HG03045 (cell line): ENCODE data around the gene EFCAB8.
"Not testable (repeated sequence)": the region's sequence is repeated elsewhere in the genome, so short reads cannot be mapped to it uniquely, and the experiment has no call there.

Experiments
- ATAC-seq: cut with Tn5 transposase; IDR thresholded peaks from one replicate; pipeline ENCODE4 v1.9.1; 2021; ENCODE audit warnings: mild to moderate bottlenecking, moderate library complexity; ENCODE audit not compliant: unreplicated experiment

Gene EFCAB8

DNA sequence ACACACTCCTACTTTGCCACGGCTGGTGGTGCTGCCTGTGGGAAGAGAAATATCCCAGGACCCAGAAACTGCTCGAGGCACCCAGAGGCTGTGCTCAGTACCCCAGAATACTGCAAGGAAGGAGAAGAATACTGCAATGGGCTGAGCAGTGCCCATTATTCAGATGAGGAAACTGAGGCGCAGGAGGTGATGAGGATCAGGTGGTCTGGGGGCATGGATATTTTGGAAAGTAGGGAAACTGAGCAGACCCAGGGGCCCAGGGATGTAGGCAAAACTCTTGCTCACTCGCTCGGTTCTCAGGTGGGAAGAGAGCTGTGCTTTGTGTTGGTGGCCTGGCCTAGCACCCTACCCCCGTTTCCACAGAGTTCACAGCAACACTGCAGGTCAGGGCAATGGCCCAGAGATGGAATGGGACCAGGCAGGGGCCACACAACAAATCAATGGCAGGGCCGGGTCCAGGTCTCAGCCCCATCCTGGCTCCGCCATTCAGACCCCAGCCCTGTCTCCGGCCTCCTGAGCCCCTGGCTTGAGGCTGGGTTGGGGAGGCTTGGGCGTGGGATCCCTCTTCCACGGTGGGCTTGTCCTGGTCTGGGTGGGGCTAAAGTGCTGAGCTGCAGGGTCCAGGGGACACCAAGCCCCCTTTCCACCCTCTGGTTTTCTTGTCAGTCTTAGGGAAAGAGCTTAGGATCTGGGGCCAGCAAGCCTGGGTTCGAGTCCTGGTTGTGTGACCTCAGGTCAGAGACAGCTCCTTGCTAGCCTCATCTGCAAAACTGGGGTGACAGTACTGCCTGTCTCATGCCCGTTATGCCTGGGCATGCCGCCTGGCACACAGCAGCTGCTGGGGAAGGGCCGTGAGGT, 111.6 kb downstream of the EFCAB8 start:
- ATAC-seq = no peak

DNA sequence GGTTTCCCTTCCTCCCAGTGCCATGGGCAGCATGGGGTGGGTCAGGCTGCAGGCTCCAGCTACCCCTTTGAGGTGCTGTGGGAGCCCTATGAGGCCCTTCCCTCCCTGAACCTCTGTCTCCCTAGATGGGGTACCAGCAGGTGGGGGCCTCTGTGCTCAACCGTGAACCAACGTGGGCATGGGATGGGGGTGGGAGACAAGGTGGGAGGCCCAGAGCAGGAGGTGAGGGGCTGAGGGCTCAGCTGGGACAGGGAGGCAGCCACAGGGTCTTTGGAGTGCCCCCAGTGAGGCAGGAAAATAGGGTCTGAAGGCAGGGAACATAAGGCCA, 112.2 kb downstream of the EFCAB8 start:
- no peak for ATAC-seq

DNA sequence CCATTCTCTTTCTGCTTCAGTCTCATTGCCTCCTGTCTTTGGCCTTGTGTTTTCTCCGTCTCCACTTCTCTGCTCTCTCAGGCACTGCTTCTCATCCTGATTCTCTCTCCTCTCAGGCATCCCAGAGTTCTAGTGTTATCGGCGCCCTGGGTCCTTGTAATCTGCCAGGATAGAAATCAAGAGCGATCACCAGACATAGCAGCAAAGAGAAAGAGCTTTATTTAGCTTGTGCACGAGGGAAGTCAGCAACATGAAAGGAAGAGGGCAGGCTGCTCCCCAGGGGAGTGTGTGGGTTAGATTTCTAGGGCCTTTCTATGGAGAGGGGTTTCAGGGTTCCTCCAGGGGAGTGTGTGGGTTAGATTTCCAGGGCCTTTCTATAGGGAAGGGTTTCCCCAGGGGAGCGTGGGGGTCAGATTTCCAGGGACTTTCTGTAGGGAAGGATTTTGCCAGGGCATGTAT, 113.0 kb downstream of the EFCAB8 start:
- no peak for ATAC-seq

DNA sequence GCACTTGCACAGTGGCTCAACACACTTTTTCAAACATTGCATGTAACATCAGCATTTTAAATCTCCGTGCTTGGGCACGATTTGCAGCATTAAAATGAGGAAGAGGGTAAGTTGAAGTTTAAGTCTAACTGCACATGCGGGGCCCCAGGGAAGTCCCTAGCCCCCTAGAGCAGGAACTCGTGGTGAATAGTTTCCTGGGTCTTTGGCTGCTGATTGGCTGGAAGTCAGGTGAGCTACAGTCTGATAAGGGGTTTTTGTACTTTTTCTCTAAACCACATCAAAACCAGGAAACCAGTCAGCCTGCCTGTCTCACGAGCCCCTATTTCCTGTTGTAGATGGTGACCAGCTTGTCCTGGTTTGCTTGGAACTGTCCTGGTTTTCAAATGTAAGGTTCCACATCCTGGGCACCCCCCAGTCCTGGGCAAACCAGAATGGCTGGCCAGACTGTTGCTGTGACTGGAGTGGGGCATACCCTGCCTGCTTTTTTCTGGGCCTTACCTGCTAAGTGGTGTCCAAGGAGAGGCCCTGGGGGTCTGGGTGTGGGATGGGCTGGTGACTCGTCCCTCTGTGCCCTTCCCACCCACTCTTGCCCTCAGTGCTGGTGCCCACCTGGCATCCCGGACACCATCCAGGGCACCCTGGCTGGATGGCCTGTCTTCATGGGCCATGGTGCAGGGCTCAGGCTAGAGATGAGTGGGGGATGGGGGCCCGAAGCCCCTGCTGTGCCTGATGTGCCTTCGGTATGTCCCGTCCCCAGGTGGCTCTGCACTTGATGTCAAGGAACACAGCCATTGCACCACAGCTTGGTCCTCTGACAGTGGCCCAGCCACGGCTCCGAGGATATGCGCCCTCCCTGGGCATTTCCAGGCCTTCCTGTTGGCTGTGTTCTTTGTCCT, 113.7 kb downstream of the EFCAB8 start:
- ATAC-seq = no peak

DNA sequence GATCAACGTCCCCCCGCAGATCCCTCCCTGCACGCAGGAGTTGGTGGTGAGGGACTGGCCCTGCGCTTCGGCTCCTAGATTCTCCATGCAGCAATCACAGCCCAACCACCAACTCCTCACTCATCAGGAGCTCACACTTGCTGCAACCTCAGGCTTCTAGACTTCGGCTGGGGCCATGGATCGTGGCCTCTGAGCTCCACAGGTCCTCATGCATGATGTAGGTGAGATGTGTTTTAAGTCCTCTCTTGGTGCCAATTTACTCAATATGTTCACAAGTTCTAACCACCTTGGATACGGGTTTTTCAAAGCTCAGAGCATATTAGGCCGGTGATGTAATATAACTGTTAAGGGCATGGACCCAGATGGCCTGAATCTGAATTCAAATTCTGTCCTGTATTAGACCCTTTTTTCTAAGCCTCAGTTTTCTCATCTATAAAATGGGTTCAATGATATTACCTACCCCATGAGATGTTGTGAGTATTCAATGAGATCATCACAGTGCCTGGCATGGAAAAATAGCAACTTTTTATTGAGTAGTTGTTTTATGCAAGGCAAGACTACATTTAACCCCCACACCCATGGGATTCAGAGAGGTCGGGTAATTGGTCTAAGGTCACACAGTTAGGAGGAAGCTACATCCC, 114.5 kb downstream of the EFCAB8 start:
- ATAC-seq = no peak

DNA sequence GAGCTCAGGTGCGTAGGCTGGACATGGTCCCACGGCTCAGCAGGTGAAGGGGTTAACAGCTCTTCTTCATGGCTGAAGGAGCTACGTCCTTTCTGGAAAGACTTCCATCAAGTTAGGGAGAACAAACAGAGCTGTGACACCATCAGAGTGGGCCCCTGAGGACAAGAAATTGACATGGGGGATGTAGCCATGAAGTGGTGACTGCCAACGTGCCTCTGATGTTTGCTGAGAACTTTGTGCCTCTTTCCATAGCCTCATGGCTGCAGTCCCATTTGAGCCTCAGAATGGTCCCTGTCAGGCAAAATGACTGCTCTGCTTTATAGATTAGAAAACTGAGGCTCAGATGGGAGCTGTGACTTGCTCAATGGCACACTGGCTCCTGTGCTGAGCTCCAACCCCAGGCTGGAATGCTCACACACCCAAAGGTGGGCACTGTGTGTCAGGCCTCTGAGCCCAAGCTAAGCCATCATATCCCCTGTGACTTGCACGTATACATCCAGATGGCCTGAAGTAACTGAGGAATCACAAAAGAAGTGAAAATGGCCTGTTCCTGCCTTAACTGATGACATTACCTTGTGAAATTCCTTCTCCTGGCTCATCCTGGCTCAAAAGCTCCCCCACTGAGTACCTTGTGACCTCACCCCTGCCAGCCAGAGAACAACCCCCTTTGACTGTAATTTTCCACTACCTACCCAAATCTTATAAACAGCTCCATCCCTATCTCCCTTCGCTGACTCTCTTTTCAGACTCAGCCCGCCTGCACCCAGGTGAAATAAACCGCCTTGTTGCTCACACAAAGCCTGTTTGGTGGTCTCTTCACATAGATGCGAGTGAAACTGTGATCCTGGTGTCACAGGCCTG, 115.7 kb downstream of the EFCAB8 start:
- not testable (repeated sequence) for ATAC-seq

DNA sequence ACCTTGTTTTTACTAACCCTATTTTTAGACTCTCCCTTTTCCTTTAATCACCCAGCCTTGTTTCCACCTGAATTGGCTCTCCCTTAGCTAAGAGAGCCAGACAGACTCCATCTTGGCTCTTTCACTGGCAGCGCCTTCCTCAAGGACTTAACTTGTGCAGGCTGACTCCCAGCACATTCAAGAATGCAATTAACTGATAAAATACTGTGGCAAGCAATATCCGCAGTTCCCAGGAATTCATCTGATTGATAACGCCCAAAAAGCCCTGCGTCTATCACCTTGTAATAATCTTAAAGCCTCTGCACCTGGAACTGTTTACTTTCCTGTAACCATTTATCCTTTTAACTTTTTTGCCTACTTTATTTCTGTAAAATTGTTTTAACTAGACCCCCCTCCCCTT, 116.4 kb downstream of the EFCAB8 start:
- not testable (repeated sequence) for ATAC-seq

DNA sequence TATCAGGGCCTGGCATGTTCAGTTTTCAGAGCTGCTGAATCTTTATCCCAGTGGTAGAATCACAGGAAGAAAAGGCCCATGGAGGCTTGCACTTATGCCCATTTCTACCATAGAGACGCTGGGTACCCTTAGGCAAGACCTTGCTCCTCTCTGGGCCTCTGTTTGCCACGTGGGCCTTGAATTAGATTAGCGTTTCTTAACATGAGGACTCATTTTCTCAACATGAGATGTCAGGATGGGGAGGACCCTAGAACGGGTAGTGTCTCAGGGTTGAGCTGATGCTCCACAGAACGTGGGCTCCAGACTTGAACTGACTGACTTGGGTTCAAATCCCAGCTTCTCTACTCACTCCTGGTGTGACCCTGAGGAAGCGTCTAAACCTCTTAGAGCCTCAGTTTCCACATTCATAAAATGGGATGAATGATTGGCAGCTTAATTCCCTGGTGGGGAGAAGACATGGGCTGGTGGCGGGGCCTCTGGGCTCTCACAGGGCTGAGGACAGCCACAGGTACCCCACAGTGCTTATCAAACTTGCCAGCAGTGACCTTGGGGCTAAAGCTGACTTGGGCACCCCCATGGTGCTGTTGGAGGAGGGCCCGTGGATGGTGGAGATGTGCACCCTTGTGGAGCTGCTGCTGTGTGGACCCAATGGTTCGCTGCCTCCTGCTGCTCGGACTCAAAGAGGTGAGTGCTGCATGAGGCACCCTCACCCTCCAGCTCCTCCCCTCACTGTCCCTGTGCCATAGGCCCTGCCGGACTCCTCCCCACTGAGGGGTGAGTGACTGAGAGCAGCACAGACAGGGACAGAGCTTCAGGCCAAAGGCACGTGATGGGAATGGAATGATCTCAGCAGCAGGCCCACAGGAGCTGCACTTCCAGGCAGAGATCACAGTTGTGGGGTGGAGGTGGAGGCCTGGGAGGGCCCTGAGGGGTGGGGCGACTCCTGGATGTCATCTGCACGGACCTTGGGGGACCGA, 117.3 kb downstream of the EFCAB8 start:
- ATAC-seq = no peak

DNA sequence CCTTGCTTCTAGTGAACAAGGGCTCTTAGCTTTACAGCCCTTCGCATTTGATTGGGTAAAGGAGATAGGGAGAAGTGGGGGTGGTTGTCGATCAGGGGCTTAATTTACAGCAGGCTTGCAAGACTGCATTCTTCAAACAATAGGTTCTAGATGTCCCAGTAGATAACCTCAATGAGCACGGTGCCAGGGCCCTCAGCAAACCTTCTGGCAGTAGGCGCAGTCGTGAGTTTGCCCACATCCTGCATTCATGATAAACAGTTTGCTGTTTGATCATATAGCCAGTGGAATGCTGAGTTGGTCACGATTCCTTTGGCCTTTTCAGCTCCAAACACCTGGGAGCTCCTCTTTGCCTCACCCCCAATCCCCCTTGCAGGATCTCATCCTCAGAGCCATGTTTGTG, 118.0 kb downstream of the EFCAB8 start:
- ATAC-seq = no peak

DNA sequence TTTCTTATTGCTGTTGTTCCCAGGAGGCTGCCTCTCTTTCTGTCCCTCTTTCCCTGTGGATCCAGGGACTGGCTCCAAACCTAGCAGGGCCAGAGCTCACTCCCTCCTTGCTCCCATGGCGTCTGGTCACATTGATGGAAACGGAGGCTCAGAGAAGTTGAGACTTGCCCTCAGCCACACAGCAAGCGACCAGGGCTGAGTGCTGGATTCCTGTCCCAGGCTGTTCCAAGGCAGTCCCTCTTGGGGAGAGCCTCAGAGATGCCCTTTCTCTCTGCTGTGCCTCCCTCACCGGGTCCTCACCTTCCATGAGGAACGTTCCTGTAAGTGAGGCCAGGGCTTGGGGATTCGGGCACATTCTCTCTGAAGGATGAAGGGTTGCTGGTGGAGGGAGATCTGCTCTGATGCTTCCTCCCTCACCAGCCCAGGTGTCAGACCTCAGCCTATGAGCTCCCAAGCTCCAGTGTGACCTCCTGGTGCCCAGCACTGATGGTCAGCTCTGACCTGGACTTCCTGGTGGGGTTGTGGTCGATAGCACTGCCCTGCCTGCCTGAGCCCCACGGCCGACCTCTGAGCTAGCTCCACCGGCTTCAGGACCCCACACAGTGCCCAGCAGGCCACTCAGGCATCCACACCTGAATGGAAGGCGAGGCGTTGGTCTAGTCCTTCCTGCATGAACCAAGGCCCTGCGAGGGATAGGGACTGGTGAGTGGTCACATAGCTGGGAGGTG, 118.7 kb downstream of the EFCAB8 start:
- ATAC-seq = no peak

DNA sequence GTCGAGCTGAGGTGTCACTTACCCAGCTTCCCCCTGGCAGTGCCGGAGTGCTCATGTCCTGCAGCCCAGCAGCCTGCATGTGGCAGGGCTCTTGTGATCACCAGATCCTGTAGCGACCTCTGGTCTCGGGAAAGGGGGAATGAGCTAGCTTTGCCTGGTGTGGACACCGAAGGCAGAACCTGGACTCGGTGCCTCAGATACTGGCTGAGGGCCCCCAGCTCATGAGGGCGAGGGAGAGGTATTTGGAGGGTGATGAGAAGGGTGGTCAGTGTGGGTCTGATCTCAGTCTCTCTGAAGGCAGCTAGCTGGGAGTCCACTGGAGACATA, 119.2 kb downstream of the EFCAB8 start:
- ATAC-seq = no peak

DNA sequence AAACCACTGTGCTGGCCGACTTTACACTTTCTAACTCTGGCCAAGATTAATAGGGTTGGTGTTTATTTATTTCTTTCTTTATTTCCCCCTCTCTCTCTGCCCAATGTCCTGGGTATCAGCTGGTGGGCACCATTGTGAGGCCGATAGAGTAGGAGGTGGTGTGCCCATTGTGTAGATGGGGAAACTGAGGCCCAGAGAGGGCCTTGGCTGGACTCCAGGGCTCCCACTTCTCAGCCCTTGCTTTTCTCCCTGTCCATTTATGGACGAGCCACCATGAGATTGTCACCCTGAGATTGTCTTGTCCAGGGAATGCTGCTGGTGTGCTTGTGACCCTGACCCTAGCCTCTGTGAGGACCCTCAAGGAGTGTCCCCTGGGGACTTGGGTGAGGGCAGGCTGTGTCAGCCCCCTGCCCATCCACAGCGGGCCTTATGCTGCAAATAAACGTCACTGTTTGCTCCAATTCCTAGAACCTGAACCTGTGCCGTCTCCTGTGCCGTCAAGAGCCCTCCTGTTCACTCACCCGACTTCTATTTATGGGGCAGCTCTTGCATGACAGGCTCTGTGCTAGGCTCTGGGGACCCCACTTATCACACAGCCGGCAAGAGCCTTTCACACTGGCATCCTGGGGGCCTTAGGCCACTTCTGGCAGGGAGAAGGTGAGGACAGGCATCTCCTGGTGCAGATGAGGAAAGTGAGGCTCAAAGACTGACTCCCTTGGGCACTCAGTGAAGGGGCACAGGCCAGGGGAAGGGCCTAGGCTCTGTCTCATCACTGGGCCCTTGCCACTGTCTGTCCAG, 120.7 kb downstream of the EFCAB8 start:
- no peak for ATAC-seq

DNA sequence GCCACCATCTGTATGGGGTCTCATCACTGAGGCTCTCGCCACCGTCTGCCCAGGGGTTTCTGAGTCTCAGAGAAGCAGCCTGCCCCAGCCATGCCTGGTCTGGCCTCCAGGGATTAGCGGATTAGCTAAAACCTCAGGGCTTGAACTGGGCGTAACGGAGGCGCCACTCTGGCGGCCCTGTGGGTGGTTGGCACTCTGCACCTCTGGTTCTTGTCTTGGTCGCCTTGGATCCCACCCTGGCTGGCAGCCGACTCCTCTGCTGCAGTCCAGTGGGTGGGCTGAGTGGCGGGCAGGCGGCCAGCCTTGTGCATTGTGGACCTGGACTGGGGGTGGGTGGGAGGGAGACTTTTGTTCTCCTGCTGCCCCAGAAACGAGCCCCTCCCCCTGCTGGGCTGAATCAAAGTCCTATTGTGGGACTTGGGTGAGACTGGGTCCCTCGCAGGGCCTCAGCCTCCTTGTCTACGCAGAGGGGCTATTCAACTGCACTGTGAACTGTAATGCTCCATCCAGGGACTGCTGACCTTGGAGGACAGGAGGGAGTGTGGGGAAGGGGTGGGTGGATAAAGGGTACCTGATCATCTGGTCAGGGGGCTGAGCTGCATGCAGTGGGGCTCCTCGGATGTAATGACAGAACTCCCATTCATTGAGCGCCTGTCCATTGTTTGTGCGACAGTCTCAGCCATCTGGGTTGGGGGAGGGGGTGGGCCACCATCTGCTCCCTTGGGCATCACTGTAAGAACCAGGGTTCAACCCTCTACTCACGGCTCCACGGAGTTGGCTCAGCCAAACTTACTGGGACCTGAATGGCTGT, 121.6 kb downstream of the EFCAB8 start:
- ATAC-seq = no peak

DNA sequence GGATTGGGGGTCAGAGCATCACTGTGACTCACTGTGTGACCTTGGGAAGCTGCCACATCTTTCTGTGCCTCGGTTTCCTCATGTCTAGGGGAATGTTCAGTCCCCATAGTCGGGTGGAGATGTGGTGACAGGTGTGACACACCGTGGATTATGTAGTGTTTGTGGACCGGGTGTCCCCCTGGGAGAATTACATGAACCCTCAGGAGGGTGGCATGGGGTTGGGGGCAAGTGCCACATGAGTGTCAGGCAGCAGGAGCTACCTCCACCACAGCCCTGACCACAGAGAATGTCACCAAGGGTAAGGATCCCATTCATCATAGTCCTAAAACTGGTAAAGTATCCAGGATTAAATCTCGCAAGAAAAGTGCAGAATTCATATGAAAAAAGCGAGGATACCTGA, 122.3 kb downstream of the EFCAB8 start:
- ATAC-seq = no peak

DNA sequence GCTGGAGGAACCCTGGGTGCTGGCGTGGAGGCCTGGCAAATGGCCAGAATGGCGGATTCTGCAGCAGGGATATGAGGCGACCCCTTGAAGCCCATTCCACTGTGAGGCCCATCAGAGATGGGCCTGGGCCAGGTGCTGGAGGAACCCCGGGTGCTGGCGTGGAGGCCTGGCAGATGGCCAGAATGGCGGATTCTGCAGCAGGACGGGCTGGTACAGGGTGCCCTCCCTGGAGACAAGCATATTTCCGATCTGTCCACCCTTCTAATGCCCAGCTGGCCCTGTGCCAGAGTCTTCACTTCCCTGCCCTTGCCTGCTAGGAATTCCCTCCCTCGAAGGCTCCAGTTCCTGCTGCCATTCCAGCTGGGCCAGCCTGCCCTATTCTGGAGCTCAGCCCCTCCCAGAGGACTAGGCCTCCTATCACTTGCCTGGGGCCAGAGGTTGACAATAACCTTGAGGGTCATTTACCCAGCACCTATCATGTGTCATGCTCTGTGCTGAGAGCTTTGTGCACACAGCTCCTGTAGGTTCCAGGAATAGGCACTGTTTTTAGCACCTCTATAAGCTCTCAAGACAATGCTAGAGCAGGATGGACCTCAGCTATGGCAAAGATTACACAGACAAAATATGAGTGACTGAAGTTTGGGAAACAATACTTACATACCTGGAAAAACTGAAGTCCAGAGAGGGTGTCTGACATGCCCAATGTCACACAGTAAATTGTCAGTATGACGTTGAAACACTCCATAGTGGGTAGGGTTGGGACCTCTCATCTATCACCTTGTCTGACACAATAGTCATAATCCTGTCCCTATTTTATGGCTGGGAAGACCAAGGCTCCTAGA, 124.1 kb downstream of the EFCAB8 start:
- ATAC-seq = no peak

DNA sequence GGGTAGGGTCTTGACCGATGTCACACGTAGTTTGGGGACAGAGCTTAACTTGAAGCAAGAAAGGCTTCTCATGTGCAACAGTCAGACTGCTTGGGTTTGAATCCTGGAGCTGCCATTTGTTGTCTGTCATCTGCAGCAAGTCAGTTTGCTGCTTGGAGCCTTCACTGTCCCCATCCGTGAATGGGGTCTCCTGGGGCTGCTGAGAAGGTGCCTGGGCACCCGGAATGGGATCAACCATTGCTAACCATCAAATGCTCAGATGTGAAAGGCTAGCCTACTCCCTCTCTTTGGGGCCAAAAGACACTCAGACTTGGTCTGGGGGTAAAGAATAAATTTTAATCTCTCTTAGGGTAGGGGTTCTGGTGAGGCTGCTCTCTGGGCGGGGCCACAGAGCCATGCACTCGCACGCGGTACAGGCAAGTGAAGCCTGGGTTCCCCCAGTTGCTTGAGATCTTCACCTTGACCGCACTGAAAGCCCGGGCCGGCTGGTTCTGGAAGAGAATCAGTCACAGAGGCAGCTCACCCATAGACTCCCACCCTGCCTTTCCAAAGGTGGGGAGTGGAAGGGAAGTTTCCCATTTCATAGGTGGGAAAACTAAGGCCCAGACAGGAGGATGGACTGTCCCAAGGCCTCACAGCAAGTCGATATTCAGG, 124.9 kb downstream of the EFCAB8 start:
- ATAC-seq = no peak
